ENCODE measurements around the gene EPAS1. TPM values are rescaled to one million over a fixed set of nuclear protein-coding genes. Genes with fewer than 3 reads are reported as not detected.

The EPAS1 gene
- total RNA-seq, 1 experiment from 2014 or later: 43.2 TPM

GRCh38 chr2:46269544-46270273 is 27.5 kb upstream of the EPAS1 start:
- no peak for TF ChIP-seq EZH2 (IDR thresholded peaks at IDR 0.05; ENCODE audit: low read length, unreplicated experiment)
- TF ChIP-seq CTCF (conservative IDR thresholded peaks at IDR 0.05; ENCODE audit: low read depth, low read length): no peak
- no peak for TF ChIP-seq EZH2phosphoT487 (IDR thresholded peaks at IDR 0.05; ENCODE audit: borderline replicate concordance, low read length)
- ATAC-seq: no peak
- ChIA-PET POLR2A (ENCODE audit: unreplicated experiment) (no interaction called here), CTCF (no interaction called here)
- Histone ChIP-seq H3K79me2 (ENCODE audit: low read length) (no peaks in the 10 kb centered on the region), H3K4me1 (ENCODE audit: insufficient read depth, low read length) (peaks cover 10% of the 10 kb centered on the region; the same call in 1 of the 2 replicates), H3K27me3 (ENCODE audit: low read length) (no peaks in the 10 kb centered on the region), H3K27ac (ENCODE audit: low read length) (no peak overlapping the region), H3F3A (ENCODE audit: low read length, unreplicated experiment) (no peaks in the 10 kb centered on the region), H3K9ac (ENCODE audit: low read length) (no peak overlapping the region), H3K36me3 (ENCODE audit: low read depth, low read length) (no peaks in the 10 kb centered on the region), H3K9me2 (replicated peaks; ENCODE audit: low read length) (no peaks in the 10 kb centered on the region), H3K4me3 (ENCODE audit: low read length) (no peak overlapping the region), H3K4me2 (ENCODE audit: low read length) (no peak overlapping the region), H4K20me1 (ENCODE audit: low read length) (no peaks in the 10 kb centered on the region), H2AFZ (ENCODE audit: low read length) (no peak overlapping the region), H3K9me3 (ENCODE audit: low read length) (no peaks in the 10 kb centered on the region)
- BruUV-seq (replicated peaks): no TSS peak
- DNase-seq: no peak
- intact Hi-C loops (cut with micrococcal nuclease): no loop called here

DNA sequence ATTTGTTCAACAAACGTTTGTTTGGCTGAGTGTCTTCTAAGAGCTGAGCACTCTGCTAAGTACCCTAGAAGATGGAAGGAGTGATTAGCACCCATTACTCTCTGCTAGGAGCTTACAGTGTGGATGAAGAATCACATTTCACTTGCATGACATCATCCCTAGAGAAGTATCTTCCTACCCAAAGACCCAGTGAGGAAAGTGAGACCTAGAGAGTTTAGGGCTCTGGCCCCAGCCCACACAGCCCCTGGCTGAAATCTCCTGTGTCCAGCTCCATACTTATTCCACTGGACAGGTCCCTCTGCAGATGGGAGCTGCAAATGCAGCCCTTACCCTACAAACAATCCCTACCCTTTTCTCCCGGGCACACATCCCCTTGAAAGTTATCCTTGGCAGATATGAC is 26.8 kb upstream of the EPAS1 start:
- TF ChIP-seq CTCF (conservative IDR thresholded peaks at IDR 0.05; ENCODE audit: low read depth, low read length) (no peak), EZH2phosphoT487 (IDR thresholded peaks at IDR 0.05; ENCODE audit: borderline replicate concordance, low read length) (no peak), EZH2 (IDR thresholded peaks at IDR 0.05; ENCODE audit: low read length, unreplicated experiment) (no peak)

DNA sequence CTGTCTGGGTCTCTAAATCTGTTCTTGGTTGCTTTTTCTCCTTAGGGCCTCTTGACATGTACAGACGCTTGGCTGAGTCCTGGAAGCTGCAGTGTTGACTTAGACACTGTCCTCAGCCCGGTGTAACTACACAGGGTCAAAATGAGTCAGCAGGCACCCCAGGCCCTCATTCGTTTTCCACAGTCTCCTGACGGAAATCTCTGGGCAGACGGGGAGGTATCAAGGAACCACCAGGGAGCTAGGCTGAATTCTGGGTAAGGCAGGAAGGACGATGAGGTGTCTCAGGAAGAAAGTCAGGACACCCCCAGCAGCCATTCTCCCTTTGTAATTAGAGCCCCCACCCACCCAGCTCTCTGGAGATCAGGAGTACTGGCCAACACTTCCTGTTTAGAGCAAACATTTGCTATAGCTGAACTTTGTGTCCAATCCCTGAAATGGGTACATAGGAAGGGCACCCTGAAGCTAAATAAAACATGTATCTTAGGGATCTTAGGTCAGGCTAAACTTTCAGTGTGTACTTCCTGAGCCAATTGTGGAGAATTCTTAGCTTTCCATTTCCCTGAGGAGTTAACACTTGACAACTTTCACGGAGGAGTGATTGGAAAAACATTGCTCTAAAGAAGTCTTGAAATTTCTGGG is 23.9 kb upstream of the EPAS1 start:
- Histone ChIP-seq H2AFZ (ENCODE audit: low read length) (no peak overlapping the region), H3K27me3 (ENCODE audit: low read length) (no peaks in the 10 kb centered on the region), H3K9me2 (replicated peaks; ENCODE audit: low read length) (no peaks in the 10 kb centered on the region), H3K4me2 (ENCODE audit: low read length) (no peak overlapping the region), H3K9ac (ENCODE audit: low read length) (no peak overlapping the region), H3K4me3 (ENCODE audit: low read length) (no peak overlapping the region), H3K79me2 (ENCODE audit: low read length) (no peaks in the 10 kb centered on the region), H3K27ac (ENCODE audit: low read length) (no peak overlapping the region), H3K4me1 (ENCODE audit: insufficient read depth, low read length) (peaks cover 10% of the 10 kb centered on the region; the same call in 1 of the 2 replicates), H3K9me3 (ENCODE audit: low read length) (no peaks in the 10 kb centered on the region), H3F3A (ENCODE audit: low read length, unreplicated experiment) (no peaks in the 10 kb centered on the region), H4K20me1 (ENCODE audit: low read length) (no peaks in the 10 kb centered on the region), H3K36me3 (ENCODE audit: low read depth, low read length) (no peaks in the 10 kb centered on the region)
- ATAC-seq: no peak
- TF ChIP-seq CTCF (conservative IDR thresholded peaks at IDR 0.05; ENCODE audit: low read depth, low read length) (no peak), EZH2phosphoT487 (IDR thresholded peaks at IDR 0.05; ENCODE audit: borderline replicate concordance, low read length) (no peak), EZH2 (IDR thresholded peaks at IDR 0.05; ENCODE audit: low read length, unreplicated experiment) (no peak)
- POLR2A ChIA-PET (ENCODE audit: unreplicated experiment): no interaction called here
- CTCF ChIA-PET: no interaction called here
- BruUV-seq (replicated peaks): no TSS peak
- intact Hi-C loops (cut with micrococcal nuclease): no loop called here
- DNase-seq: no peak

More for the DNA sequence above, 26.8 kb upstream of the EPAS1 start:
- ATAC-seq: no peak
- H3K27me3 ChIP-seq (ENCODE audit: low read length): no peaks in the 10 kb centered on the region
- H2AFZ ChIP-seq (ENCODE audit: low read length): no peak overlapping the region
- no peak overlapping the region for H3K4me2 ChIP-seq (ENCODE audit: low read length)
- POLR2A ChIA-PET (ENCODE audit: unreplicated experiment): no interaction called here
- no peaks in the 10 kb centered on the region for H3F3A ChIP-seq (ENCODE audit: low read length, unreplicated experiment)
- no peaks in the 10 kb centered on the region for H3K9me3 ChIP-seq (ENCODE audit: low read length)
- no peaks in the 10 kb centered on the region for H4K20me1 ChIP-seq (ENCODE audit: low read length)
- CTCF ChIA-PET: no interaction called here
- peaks cover 10% of the 10 kb centered on the region; the same call in 1 of the 2 replicates for H3K4me1 ChIP-seq (ENCODE audit: insufficient read depth, low read length)
- H3K9me2 ChIP-seq (replicated peaks; ENCODE audit: low read length): no peaks in the 10 kb centered on the region
- no peak for DNase-seq
- no peak overlapping the region for H3K9ac ChIP-seq (ENCODE audit: low read length)
- H3K79me2 ChIP-seq (ENCODE audit: low read length): no peaks in the 10 kb centered on the region
- intact Hi-C loops (cut with micrococcal nuclease): no loop called here
- BruUV-seq (replicated peaks): no TSS peak
- H3K36me3 ChIP-seq (ENCODE audit: low read depth, low read length): no peaks in the 10 kb centered on the region
- H3K27ac ChIP-seq (ENCODE audit: low read length): no peak overlapping the region
- H3K4me3 ChIP-seq (ENCODE audit: low read length): no peak overlapping the region
